ENCODE results near the gene C2orf49. TPM values are rescaled to one million over a fixed set of nuclear protein-coding genes. Genes with fewer than 3 reads are reported as not detected.
A peak's percentile ranks its signal among the peaks of the same experiment; 100 is the strongest.

The C2orf49 gene
- total RNA-seq, 1 donor from 2014 or later, result 21.6 TPM

- no peaks in the 10 kb centered on the region for H3K27me3 ChIP-seq (ENCODE audit: insufficient read depth, low read length)
- no peaks in the 10 kb centered on the region for H3K4me1 ChIP-seq (ENCODE audit: insufficient read depth, low read length)
- no peaks in the 10 kb centered on the region for H3K9me3 Mint-ChIP-seq (ENCODE audit: unreplicated experiment)
- H3K79me2 ChIP-seq (ENCODE audit: insufficient read depth, low read length), result no peaks in the 10 kb centered on the region
- H3K9ac ChIP-seq (ENCODE audit: low read length), result no peak overlapping the region
- DNase-seq (ENCODE audit: low read depth) (no peak), FAIRE-seq (no peak)
- no peaks in the 10 kb centered on the region for H3K9me3 ChIP-seq (ENCODE audit: insufficient read depth, low read depth, low read length)
- H3K36me3 ChIP-seq (ENCODE audit: insufficient read depth, low read length), result peaks cover 7% of the 10 kb centered on the region
- no peak overlapping the region for H3K27ac ChIP-seq (ENCODE audit: low read depth, low read length)
- H4K20me1 ChIP-seq (ENCODE audit: insufficient read depth, low read length), result no peaks in the 10 kb centered on the region
- peak overlapping the region; percentile 54 for H3K27ac Mint-ChIP-seq (ENCODE audit: unreplicated experiment)
- H3K27me3 Mint-ChIP-seq (ENCODE audit: low read depth, unreplicated experiment), result no peaks in the 10 kb centered on the region
- no peak overlapping the region for H2AFZ ChIP-seq (ENCODE audit: low read depth, low read length)
- no peak overlapping the region for H3K4me2 ChIP-seq (ENCODE audit: low read length)
- H3K4me3 Mint-ChIP-seq (ENCODE audit: unreplicated experiment), result no peak overlapping the region
- no peak overlapping the region for H3K4me3 ChIP-seq (ENCODE audit: insufficient read depth, low read depth, low read length)
- peaks cover 10% of the 10 kb centered on the region for H3K36me3 Mint-ChIP-seq (ENCODE audit: low read depth, unreplicated experiment)
- TF ChIP-seq EZH2 (IDR thresholded peaks at IDR 0.05; ENCODE audit: insufficient read depth, low read length), result no peak
- TF ChIP-seq, protein P1, sequence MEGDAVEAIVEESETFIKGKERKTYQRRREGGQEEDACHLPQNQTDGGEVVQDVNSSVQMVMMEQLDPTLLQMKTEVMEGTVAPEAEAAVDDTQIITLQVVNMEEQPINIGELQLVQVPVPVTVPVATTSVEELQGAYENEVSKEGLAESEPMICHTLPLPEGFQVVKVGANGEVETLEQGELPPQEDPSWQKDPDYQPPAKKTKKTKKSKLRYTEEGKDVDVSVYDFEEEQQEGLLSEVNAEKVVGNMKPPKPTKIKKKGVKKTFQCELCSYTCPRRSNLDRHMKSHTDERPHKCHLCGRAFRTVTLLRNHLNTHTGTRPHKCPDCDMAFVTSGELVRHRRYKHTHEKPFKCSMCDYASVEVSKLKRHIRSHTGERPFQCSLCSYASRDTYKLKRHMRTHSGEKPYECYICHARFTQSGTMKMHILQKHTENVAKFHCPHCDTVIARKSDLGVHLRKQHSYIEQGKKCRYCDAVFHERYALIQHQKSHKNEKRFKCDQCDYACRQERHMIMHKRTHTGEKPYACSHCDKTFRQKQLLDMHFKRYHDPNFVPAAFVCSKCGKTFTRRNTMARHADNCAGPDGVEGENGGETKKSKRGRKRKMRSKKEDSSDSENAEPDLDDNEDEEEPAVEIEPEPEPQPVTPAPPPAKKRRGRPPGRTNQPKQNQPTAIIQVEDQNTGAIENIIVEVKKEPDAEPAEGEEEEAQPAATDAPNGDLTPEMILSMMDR (IDR thresholded peaks at IDR 0.05; ENCODE audit: insufficient read depth, low read depth, low read length), result no peak
- H3K4me1 Mint-ChIP-seq (ENCODE audit: low read depth, unreplicated experiment), result peaks cover 37% of the 10 kb centered on the region
These were observed 43.3 kb upstream of the C2orf49 start for GRCh38 chr2:105294046-105294445.

GRCh38 chr2:105294844-105295481, 42.4 kb upstream of the C2orf49 start:
- no peaks in the 10 kb centered on the region for H3K4me1 ChIP-seq (ENCODE audit: insufficient read depth, low read length)
- FAIRE-seq (no peak), DNase-seq (ENCODE audit: low read depth) (peak; percentile 60)
- H3K4me3 ChIP-seq (ENCODE audit: insufficient read depth, low read depth, low read length), result no peak overlapping the region
- peak overlapping the region; percentile 2 for H3K27ac Mint-ChIP-seq (ENCODE audit: unreplicated experiment)
- no peaks in the 10 kb centered on the region for H3K27me3 ChIP-seq (ENCODE audit: insufficient read depth, low read length)
- TF ChIP-seq, protein P1 (IDR thresholded peaks at IDR 0.05; ENCODE audit: insufficient read depth, low read depth, low read length), result peak; percentile 63
- TF ChIP-seq EZH2 (IDR thresholded peaks at IDR 0.05; ENCODE audit: insufficient read depth, low read length), result no peak
- peaks cover 9% of the 10 kb centered on the region for H3K36me3 Mint-ChIP-seq (ENCODE audit: low read depth, unreplicated experiment)
- no peak overlapping the region for H3K4me2 ChIP-seq (ENCODE audit: low read length)
- no peak overlapping the region for H3K9ac ChIP-seq (ENCODE audit: low read length)
- H3K4me1 Mint-ChIP-seq (ENCODE audit: low read depth, unreplicated experiment), result peaks cover 37% of the 10 kb centered on the region
- no peaks in the 10 kb centered on the region for H3K9me3 ChIP-seq (ENCODE audit: insufficient read depth, low read depth, low read length)
- no peak overlapping the region for H2AFZ ChIP-seq (ENCODE audit: low read depth, low read length)
- peaks cover 6% of the 10 kb centered on the region for H3K79me2 ChIP-seq (ENCODE audit: insufficient read depth, low read length)
- H3K9me3 Mint-ChIP-seq (ENCODE audit: unreplicated experiment), result no peaks in the 10 kb centered on the region
- H3K36me3 ChIP-seq (ENCODE audit: insufficient read depth, low read length), result peaks cover 7% of the 10 kb centered on the region
- H4K20me1 ChIP-seq (ENCODE audit: insufficient read depth, low read length), result peaks cover 7% of the 10 kb centered on the region
- H3K4me3 Mint-ChIP-seq (ENCODE audit: unreplicated experiment), result no peak overlapping the region
- H3K27ac ChIP-seq (ENCODE audit: low read depth, low read length), result no peak overlapping the region
- no peaks in the 10 kb centered on the region for H3K27me3 Mint-ChIP-seq (ENCODE audit: low read depth, unreplicated experiment)

DNA sequence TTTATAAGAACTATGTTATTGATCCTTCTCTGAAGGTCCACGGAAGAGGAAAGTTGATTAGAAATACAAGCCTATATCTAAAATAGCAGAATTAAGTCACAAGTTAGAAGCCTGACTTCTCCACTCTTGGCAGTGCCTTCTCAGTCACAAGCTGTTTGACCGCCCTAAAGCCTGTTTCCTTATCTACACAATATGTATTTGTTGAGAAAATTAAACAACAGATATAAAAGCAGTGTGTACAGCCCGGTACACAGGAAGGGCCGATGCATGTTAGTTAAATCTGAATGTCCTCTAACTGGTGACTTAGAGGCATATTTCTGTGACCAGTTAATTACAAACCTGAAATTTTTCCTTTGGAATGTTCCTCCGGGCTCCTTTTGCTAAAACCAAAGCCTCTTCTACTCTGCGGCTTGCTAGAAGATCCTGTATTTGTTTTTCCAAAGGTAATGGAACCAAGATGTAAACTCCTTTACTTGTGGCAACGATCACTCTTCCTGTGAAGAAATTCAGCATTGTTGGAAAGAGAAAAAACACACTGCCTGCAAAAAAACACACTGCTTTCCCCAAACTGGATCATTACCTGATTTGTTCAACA, 41.2 kb upstream of the C2orf49 start:
- H3K4me1 Mint-ChIP-seq (ENCODE audit: low read depth, unreplicated experiment), result peaks cover 37% of the 10 kb centered on the region
- H3K9me3 Mint-ChIP-seq (ENCODE audit: unreplicated experiment), result no peaks in the 10 kb centered on the region
- FAIRE-seq (no peak), DNase-seq (ENCODE audit: low read depth) (no peak)
- no peak overlapping the region for H3K9ac ChIP-seq (ENCODE audit: low read length)
- H3K79me2 ChIP-seq (ENCODE audit: insufficient read depth, low read length), result peaks cover 13% of the 10 kb centered on the region
- H3K4me3 ChIP-seq (ENCODE audit: insufficient read depth, low read depth, low read length), result no peak overlapping the region
- H3K27me3 Mint-ChIP-seq (ENCODE audit: low read depth, unreplicated experiment), result no peaks in the 10 kb centered on the region
- TF ChIP-seq, protein P1 (IDR thresholded peaks at IDR 0.05; ENCODE audit: insufficient read depth, low read depth, low read length), result no peak
- TF ChIP-seq EZH2 (IDR thresholded peaks at IDR 0.05; ENCODE audit: insufficient read depth, low read length), result no peak
- peaks cover 7% of the 10 kb centered on the region for H3K36me3 ChIP-seq (ENCODE audit: insufficient read depth, low read length)
- no peak overlapping the region for H3K4me2 ChIP-seq (ENCODE audit: low read length)
- no peak overlapping the region for H2AFZ ChIP-seq (ENCODE audit: low read depth, low read length)
- no peaks in the 10 kb centered on the region for H3K9me3 ChIP-seq (ENCODE audit: insufficient read depth, low read depth, low read length)
- H3K36me3 Mint-ChIP-seq (ENCODE audit: low read depth, unreplicated experiment), result peaks cover 7% of the 10 kb centered on the region
- no peak overlapping the region for H3K27ac ChIP-seq (ENCODE audit: low read depth, low read length)
- H3K4me3 Mint-ChIP-seq (ENCODE audit: unreplicated experiment), result no peak overlapping the region
- H3K4me1 ChIP-seq (ENCODE audit: insufficient read depth, low read length), result no peaks in the 10 kb centered on the region
- H4K20me1 ChIP-seq (ENCODE audit: insufficient read depth, low read length), result peaks cover 14% of the 10 kb centered on the region
- no peaks in the 10 kb centered on the region for H3K27me3 ChIP-seq (ENCODE audit: insufficient read depth, low read length)
- H3K27ac Mint-ChIP-seq (ENCODE audit: unreplicated experiment), result no peak overlapping the region
